GM18517 (cell line): ENCODE measurements around the gene NFIB.

Experiments used
- ATAC-seq: cut with Tn5 transposase; IDR thresholded peaks from one replicate; pipeline ENCODE4 v1.9.1; 2021; ENCODE audit warnings: mild to moderate bottlenecking, moderate library complexity; ENCODE audit not compliant: unreplicated experiment

Gene NFIB

DNA sequence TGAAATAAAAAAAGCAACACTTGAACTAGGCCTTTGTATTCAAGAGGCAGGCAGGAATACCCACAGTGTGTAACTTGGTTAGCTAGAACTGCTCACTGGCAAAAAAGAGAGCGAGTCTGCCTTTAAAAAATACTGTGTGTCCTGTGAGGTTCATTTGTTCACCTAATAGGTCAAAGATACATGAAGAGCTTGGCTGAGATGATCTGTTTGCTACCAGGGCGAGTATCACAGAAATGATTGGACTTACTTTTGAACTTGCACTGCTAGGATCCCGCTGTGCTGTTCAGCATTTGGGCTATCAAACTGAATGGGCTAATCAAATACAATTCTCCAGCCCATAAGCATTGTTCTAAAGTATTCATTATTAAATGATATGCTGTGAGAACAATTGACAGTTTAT is 229.1 kb downstream of the NFIB start:
- ATAC-seq: no peak

- no peak for ATAC-seq
Measured at GRCh38 chr9:14083366-14083765, 230.6 kb downstream of the NFIB start.

- no peak for ATAC-seq
Measured at GRCh38 chr9:14082732-14083131, 231.2 kb downstream of the NFIB start.

- ATAC-seq: no peak
Measured at GRCh38 chr9:14081745-14082144, 232.2 kb downstream of the NFIB start.

DNA sequence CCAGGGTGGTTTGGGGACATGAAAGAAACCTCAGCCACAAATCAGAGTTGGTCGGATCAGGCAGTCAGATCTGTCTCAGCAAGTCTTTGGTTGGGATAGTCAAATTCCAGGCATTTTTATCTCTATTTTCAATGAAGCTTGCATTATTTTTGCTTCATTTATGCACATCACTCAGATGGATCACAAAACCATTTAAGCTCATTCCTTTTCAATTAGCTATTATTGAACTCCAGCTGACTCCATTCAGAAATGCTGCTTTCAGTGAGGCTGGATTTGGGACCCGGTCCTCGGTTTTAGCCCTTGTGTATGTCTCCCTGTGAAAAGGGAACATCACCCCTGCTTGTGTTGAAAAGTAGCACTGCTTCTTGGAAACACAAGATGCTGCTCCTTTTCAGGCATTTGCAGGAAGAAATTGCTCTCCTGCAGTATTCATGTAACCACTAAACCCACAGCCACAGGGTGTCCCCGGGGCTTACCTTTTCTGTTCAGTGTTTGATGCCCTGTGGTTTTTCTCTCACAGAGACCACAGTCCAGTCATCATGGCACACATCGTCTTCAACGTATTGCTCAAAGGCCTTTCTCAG is 232.9 kb downstream of the NFIB start:
- ATAC-seq: no peak

DNA sequence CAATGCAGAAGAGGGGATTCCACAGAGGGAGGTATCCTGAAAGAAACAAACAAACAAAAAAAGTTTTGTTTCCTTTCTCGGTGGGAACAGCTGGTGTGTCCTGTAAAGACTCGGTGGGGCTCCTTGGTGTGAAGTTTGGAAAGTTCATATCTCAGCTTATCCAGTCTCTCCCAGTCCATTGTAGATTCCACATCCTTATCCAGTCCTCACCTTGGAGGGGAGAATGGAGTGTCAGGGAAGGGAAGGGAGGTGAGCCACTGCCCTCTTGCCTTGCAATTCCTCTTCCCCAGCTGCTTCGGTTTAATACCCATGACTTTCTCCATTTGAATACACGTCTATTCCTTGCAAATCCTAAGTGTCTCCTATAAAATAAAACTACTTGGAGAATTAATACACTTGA is 234.5 kb downstream of the NFIB start:
- ATAC-seq: no peak

DNA sequence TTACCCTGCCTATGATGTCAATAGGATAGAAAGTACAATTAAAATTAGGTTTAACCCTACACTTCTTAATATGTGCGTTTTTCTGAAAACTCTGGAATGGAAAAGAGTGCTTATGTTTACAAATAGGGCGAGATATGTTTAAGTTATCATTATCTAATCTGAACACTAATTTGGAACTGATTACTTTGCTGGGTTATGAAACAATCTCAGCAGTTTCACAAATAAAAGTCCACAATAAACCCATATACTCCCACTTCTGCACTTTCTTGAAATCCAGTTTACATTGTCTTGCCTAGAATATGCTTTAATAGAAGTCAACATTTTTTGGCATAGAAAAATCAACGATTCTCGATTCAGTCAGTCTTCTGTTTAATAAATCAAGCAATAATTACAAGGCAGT is 236.3 kb downstream of the NFIB start:
- ATAC-seq: no peak

DNA sequence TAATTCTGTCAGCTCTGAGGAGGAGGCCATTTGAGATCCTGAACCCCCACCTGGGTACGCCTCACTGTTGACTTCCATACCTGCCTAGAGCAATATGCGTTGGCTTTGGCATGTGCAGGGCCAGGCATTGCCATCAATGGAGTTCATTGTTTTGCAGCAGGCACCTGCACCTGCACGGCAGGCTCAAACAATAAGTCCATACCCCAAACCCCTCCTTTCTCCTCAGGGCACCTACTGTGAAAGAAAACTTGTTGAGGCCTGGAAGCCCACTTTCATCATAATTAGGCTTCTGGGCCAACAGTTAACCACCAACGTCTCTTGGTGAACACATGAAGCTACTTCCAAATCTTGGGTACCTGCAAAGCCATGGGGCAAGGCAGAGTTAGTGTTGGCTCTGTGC is 238.7 kb downstream of the NFIB start:
- ATAC-seq: no peak

GRCh38 chr9:14072850-14073249 is 241.1 kb downstream of the NFIB start:
- no peak for ATAC-seq

GRCh38 chr9:14071484-14071883 is 242.5 kb downstream of the NFIB start:
- no peak for ATAC-seq

DNA sequence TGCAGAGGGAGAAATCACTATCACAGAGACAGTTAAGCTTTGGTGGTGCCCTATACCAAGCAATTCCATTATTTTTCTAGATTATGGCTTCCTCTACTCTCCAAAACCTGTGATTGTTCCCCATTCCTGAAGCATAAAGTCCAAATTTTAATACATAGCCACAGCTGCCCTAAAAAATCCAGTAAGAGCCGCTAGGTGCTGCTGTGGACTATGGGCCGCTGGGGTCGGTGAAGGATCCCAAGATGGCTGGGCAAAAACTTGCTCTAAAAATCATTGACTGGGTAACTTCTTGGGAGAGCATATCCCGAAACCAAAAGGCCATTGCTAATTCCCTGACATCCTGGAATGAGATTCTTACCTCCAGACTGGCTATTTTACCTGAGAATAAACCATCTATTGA is 245.3 kb downstream of the NFIB start:
- no peak for ATAC-seq

GRCh38 chr9:14066831-14067230 is 247.1 kb downstream of the NFIB start:
- no peak for ATAC-seq

DNA sequence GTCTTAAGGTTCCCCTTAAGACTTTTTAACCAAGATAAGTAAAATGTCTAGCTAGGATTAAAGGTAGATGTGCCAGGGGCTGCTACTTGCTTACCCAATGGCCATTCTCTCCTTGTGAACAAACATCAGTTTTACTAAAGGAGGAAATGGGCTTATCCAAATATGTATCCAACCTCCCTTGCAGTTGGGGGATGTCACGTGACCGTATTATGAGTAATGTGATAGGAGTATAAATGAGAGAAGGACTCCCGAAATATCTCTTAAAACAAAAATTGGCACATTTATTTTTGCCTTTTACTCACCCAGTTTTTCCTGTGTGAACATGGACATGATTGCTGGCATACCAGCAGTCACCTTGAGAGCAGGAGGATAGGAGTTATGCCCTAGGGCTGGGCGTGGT is 247.9 kb downstream of the NFIB start:
- no peak for ATAC-seq

- no peak for ATAC-seq
Measured at GRCh38 chr9:14064940-14065339, 249.0 kb downstream of the NFIB start.

DNA sequence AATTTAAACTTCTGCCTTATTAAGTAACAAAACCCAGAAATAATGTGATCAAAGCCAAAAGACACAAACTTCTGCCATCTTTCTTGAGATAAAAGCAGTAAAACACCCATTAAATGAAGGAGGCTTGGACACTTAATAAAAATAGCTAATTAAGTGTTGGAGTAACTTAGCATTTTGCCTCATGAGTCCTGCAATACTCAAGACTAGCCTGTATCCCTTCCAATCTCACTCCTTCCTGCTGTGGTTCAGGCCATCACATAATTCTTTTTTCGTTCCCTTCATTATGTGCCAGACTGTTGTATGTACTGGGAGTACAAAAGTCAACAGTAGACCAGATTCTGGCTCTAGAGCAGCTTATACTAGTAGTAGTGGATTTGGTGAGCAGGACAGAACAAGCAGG is 250.2 kb downstream of the NFIB start:
- no peak for ATAC-seq

GRCh38 chr9:14062586-14063221 is 251.2 kb downstream of the NFIB start:
- ATAC-seq: no peak

DNA sequence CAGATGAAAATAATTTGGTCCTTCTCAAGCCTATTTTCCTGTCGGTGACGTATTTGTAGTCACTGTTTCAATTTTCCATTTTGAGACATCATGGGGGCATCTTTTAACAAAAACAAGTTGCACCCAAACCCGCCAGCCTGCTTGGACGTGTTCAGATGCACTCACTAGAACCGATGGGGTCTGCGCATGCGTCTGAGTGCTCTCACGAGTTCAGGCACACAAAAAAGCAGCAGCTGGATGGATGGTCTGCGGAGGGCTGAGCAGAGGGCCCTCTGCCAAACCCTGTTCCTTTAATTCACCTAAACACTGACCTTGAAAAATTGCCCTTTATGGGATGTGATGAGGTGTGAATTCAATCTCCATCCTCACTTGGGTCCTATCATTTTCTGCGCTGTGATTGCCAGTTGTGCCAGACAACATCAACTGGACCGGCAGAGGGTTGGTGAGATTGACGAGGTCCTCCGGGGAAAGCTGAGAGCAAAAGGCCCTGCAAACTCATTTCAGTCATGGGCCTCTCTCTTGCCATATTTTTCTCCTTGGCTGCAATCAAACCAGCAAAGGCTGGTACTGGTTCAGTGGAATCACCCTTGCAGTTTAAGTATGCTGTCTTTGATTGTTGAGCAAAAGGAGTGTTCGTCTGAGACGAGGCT is 251.9 kb downstream of the NFIB start:
- ATAC-seq: no peak

GRCh38 chr9:14058325-14058688 is 255.6 kb downstream of the NFIB start:
- no peak for ATAC-seq

- no peak for ATAC-seq
Measured at GRCh38 chr9:14057368-14058324, 256.3 kb downstream of the NFIB start.

DNA sequence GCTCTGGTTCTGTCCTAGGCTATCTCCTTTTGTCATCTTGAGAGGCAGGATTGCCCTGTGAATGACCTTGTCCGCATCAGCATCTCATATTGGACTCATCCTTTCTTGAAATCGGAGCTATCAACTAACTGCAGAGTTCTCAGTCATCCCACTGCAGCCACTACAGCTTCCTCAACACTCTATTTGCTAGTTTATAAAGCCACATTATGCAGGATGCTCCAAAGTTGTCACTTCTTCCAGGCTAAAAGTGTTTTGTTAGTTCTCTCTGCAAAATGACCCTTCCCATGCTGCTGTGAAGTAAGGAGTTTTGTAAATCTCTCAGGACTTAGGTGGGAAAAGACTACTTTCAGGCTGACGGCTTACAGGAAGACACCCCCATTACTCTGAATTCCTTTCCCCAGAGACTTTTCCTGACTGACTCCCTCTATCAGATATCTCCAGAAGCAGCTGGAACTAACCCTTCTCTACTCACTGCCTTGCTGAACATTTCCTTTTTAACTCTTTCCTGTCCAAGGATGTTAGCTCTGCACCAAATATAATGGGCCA is 257.6 kb downstream of the NFIB start:
- no peak for ATAC-seq

- no peak for ATAC-seq
Measured at GRCh38 chr9:14054096-14054495, 259.8 kb downstream of the NFIB start.
